Measurements from ENCODE around the gene MOAP1.
"Not testable (repeated sequence)": the region's sequence is repeated elsewhere in the genome, so short reads cannot be mapped to it uniquely, and the experiment has no call there.

DNA sequence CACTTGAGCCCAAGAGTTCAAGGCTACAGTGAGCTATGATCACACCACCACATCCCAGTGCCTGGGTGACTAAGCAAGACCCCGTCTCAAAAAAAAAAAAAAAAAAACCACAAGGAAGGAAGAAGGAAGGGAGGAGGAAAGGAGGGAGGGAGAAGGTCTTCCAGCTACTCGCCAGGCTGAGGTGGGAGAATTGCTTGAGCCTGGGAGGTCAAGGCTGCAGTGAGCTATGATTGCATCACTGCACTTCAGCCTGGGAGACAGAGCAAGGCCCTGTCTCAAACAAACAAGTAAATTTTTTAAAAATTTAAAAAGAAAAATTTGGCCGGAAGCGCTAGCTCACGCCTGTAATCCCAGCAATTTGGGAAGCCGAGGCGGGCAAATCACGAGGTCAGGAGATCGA, 16.1 kb downstream of the MOAP1 start:
- TF ChIP-seq POLR2A (IDR thresholded peaks at IDR 0.05; ENCODE audit: low read length); GATA1 (IDR thresholded peaks at IDR 0.05; ENCODE audit: low read depth, low read length): not testable (repeated sequence)
